B cell (primary cell): Measurements from ENCODE around the gene SIPA1L2. TPM values are rescaled to one million over a fixed set of nuclear protein-coding genes. Genes with fewer than 3 reads are reported as not detected.

Experiments used
- ATAC-seq: fragments of 200-7000 bp; cut with Tn5 transposase; one replicate; pipeline ENCODE4 v1.10.0; 2021; ENCODE audit warnings: low read depth, mild to moderate bottlenecking, moderate number of reproducible peaks, moderate library complexity
- CTCF ChIA-PET: fragments of 350-600 bp; sonication (Branson Sonifier 250); formaldehyde crosslinking; loops from one replicate; lab custom pipeline; 2021; ENCODE audit warnings: antibody characterized with exemption, inconsistent platforms; lab: Charles Lee
- POLR2A ChIA-PET: fragments of 350-600 bp; sonication (Branson Sonifier 250); formaldehyde crosslinking; loops from one replicate; lab custom pipeline; 2021; ENCODE audit warnings: antibody characterized with exemption; lab: Charles Lee
- DNase-seq: peaks from one replicate; pipeline ENCODE4 v3.0.0; 2013
- H2AFZ ChIP-seq: 2 replicates; pipeline ENCODE4 v1.6.1; 2012; ENCODE audit warnings: mild to moderate bottlenecking, low read depth, low read length; ENCODE audit not compliant: insufficient read depth, poor library complexity, severe bottlenecking
- H3K27ac ChIP-seq, 2 donors: 1 replicate in 1 of 2; 2 replicates in 1 of 2; pipeline ENCODE4 v1.5.1; 2012 to 2013; ENCODE audit warnings: low read length in 2 of 2, mild to moderate bottlenecking in 2 of 2, moderate library complexity in 1 of 2
- H3K27me3 ChIP-seq, 4 experiments: fragments of 200-600 bp in 1 of 4; sonication (generic) in 1 of 4; replicated peaks in 1 of 4; 1 replicate in 2 of 4; 2 replicates in 2 of 4; pipeline versions ENCODE4 v1.6.1 to v1.7.0; 2013 to 2016; ENCODE audit warnings: low read length in 3 of 4, mild to moderate bottlenecking in 2 of 4, mixed read lengths in 1 of 4, moderate library complexity in 1 of 4; ENCODE audit not compliant: insufficient read depth in 4 of 4, control insufficient read depth in 3 of 4; ENCODE audit errors: control extremely low read depth in 1 of 4
- H3K36me3 ChIP-seq, 2 experiments: replicated peaks in 1 of 2; 1 replicate in 1 of 2; 2 replicates in 1 of 2; pipeline versions ENCODE4 v1.6.1 to v1.7.1; 2013; ENCODE audit warnings: low read length in 1 of 2; ENCODE audit not compliant: insufficient read depth in 2 of 2, control insufficient read depth in 1 of 2; ENCODE audit errors: control extremely low read depth in 1 of 2, extremely low read depth in 1 of 2
- H3K4me1 ChIP-seq, 2 donors: fragments of 200-600 bp in 1 of 2; sonication (generic) in 1 of 2; 1 replicate in 1 of 2; 2 replicates in 1 of 2; pipeline versions ENCODE4 v1.5.1 to v1.6.1; 2013 to 2017; ENCODE audit warnings: low read length in 2 of 2; ENCODE audit not compliant: control insufficient read depth in 2 of 2, insufficient read depth in 2 of 2
- H3K4me2 ChIP-seq: replicated peaks from 2 replicates; pipeline ENCODE3; 2012; ENCODE audit warnings: mild to moderate bottlenecking, low read depth, low read length; ENCODE audit not compliant: poor library complexity, severe bottlenecking
- H3K4me3 ChIP-seq, 5 experiments: fragments of 200-600 bp in 1 of 5; sonication (generic) in 1 of 5; 1 replicate in 3 of 5; 2 replicates in 2 of 5; pipeline versions ENCODE4 v1.5.1 to v1.7.0; 2011 to 2016; ENCODE audit warnings: low read length in 4 of 5, mild to moderate bottlenecking in 4 of 5, low read depth in 2 of 5, control low read depth in 1 of 5, moderate library complexity in 1 of 5; ENCODE audit not compliant: insufficient read depth in 1 of 5; ENCODE audit errors: control extremely low read depth in 1 of 5, extremely low read depth in 1 of 5
- H3K79me2 ChIP-seq: fragments of 200-600 bp; sonication (generic); one replicate; pipeline ENCODE4 v1.6.0; 2016; ENCODE audit warnings: low read length; ENCODE audit not compliant: control insufficient read depth, insufficient read depth
- H3K9ac ChIP-seq: fragments of 200-600 bp; sonication (generic); 2 replicates; pipeline ENCODE4 v1.6.1; 2017; ENCODE audit warnings: mild to moderate bottlenecking, low read length, moderate library complexity
- H3K9me3 ChIP-seq, 3 donors: one replicate each; pipeline versions ENCODE4 v1.6.1 to v1.7.1; 2013; ENCODE audit warnings: low read length in 2 of 3; ENCODE audit not compliant: control insufficient read depth in 2 of 3, insufficient read depth in 1 of 3; ENCODE audit errors: control extremely low read depth in 1 of 3
- H4K20me1 ChIP-seq: 2 replicates; pipeline ENCODE4 v1.6.0; 2012; ENCODE audit warnings: mild to moderate bottlenecking, low read length; ENCODE audit not compliant: insufficient read depth, control insufficient read depth, poor library complexity, severe bottlenecking
- H3K27ac Mint-ChIP-seq: one replicate; pipeline ENCODE4 v1.8.0; 2021; ENCODE audit warnings: mixed read lengths
- H3K27me3 Mint-ChIP-seq: one replicate; pipeline ENCODE4 v1.8.0; 2021; ENCODE audit warnings: mixed read lengths
- H3K4me1 Mint-ChIP-seq: one replicate; pipeline ENCODE4 v1.8.0; 2021; ENCODE audit warnings: mixed read lengths
- H3K4me3 Mint-ChIP-seq: one replicate; pipeline ENCODE4 v1.8.0; 2021; ENCODE audit warnings: mixed read lengths
- H3K9me3 Mint-ChIP-seq: one replicate; pipeline ENCODE4 v1.8.0; 2022; ENCODE audit warnings: mixed read lengths; ENCODE audit not compliant: insufficient read depth
- EZH2 ChIP-seq: IDR thresholded peaks from 2 replicates; pipeline ENCODE4 v1.6.1; 2012; ENCODE audit warnings: borderline replicate concordance, low read depth, mild to moderate bottlenecking, moderate library complexity, low read length; ENCODE audit not compliant: insufficient read depth, poor library complexity, severe bottlenecking
- WGBS: methylation state at CpG from one replicate; pipeline ENCODE4 v1.1.5; 2013; ENCODE audit warnings: missing lambda C conversion rate; ENCODE audit not compliant: insufficient coverage; 5-methylcytosine and 5-hydroxymethylcytosine counted together
- intact Hi-C: fragments of 100-400 bp; cut with micrococcal nuclease; formaldehyde crosslinking; loops from one replicate; pipeline ENCODE4 v1.10.0; 2022
- polyA plus RNA-seq: library from polyadenylated mRNA; depleted of rRNA; stranded (reverse); fragments of >200 nt; gene quantifications from 2 replicates; pipeline ENCODE4 v1.2.3, GENCODE V29; 2012
- total RNA-seq, 2 donors: library from RNA; stranded (reverse); fragments of 120-200 nt in 1 of 2; gene quantifications; 1 replicate in 1 of 2; 2 replicates in 1 of 2; pipeline versions ENCODE4 v1.2.3 to v1.2.4, GENCODE V29; 2013 to 2022
- TF ChIP-seq, protein P1 (sequence below): fragments of 200-600 bp; IDR thresholded peaks from one replicate; pipeline ENCODE4 v1.8.0; 2022; ENCODE audit warnings: antibody characterized with exemption, mild to moderate bottlenecking

Gene SIPA1L2
- total and polyA plus RNA-seq, 2 donors (not counting 1 experiment from before 2014, with no cell fraction given): 0.07 TPM

DNA sequence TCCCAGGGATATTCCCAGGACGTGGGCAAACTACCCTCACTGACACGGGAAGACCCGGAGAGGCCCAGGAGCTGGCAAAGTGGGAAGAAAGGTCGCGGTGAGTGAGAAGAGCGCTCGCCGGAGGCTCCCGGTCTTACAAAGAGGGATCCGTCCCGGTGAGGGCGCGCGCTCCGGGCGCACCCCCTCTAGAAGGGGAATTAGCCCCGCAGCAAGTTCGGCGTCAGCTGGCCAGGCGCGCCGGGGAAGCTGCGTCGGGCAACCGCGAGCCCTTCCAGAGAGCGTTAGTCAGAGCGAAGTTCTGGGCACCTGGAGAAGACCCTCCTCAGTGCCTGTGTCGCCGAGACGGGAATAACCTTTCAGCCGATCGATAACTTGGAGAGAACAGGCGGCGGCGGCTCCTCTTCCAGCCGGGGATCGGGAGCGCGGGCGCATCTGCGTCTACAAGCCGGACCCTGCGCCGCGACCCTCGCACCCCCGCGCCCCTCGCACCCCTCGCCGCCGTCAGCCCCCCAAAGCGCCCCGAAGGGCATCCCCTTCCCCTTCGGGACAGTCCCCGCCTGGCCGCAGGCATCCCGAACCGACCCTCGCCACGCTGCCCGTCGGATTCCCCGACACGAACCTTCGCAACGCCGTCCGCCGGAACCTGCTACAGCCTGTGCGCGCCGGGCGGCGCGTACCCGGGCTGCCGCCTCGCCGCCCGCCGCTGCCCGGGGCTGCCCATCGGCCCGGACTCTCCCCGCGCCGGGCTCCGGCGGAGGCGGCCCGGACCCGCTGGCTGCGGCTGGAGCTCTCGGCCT, 485 bp downstream of the SIPA1L2 start:
- peaks cover 68% of the 10 kb centered on the region for H3K27me3 Mint-ChIP-seq
- no peak overlapping the region for H3K27ac Mint-ChIP-seq

More for the DNA sequence above, 485 bp downstream of the SIPA1L2 start:
- H3K27ac ChIP-seq: no peak overlapping the region
- H3K36me3 ChIP-seq: no peaks in the 10 kb centered on the region
- WGBS: 1% methylated on average over 96 of the region's 96 CpGs
- H2AFZ ChIP-seq: peak overlapping the region; percentile 83
- Mint-ChIP-seq H3K4me3 (peak overlapping the region; percentile 85), H3K4me1 (peaks cover 14% of the 10 kb centered on the region), H3K9me3 (no peaks in the 10 kb centered on the region)
- H3K4me2 ChIP-seq: peak overlapping the region; percentile 90
- DNase-seq (peak; percentile 41), ATAC-seq (no peak)
- no peaks in the 10 kb centered on the region for H3K9me3 ChIP-seq
- CTCF ChIA-PET: no interaction called here
- H3K79me2 ChIP-seq: no peaks in the 10 kb centered on the region
- intact Hi-C loops: loop anchor here (5.0 kb wide), 1 partner anchor 323 kb away; the partner anchor contains the start of gene NTPCR
- TF ChIP-seq, protein P1, sequence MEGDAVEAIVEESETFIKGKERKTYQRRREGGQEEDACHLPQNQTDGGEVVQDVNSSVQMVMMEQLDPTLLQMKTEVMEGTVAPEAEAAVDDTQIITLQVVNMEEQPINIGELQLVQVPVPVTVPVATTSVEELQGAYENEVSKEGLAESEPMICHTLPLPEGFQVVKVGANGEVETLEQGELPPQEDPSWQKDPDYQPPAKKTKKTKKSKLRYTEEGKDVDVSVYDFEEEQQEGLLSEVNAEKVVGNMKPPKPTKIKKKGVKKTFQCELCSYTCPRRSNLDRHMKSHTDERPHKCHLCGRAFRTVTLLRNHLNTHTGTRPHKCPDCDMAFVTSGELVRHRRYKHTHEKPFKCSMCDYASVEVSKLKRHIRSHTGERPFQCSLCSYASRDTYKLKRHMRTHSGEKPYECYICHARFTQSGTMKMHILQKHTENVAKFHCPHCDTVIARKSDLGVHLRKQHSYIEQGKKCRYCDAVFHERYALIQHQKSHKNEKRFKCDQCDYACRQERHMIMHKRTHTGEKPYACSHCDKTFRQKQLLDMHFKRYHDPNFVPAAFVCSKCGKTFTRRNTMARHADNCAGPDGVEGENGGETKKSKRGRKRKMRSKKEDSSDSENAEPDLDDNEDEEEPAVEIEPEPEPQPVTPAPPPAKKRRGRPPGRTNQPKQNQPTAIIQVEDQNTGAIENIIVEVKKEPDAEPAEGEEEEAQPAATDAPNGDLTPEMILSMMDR: no peak
- TF ChIP-seq EZH2: no peak
- H4K20me1 ChIP-seq: no peaks in the 10 kb centered on the region
- peaks cover 14 to 16% of the 10 kb centered on the region in 2 donors for H3K4me1 ChIP-seq
- POLR2A ChIA-PET: no interaction called here
- H3K9ac ChIP-seq: peak overlapping the region; percentile 67
- H3K27me3 ChIP-seq: peaks cover 0 to 18% (median 17%) of the 10 kb centered on the region in 4 experiments
- H3K4me3 ChIP-seq: peak overlapping the region; percentile 4 to 70 (median 62)
